T-helper 17 cell (primary cell): ENCODE results near the gene SYT11. TPM values are rescaled to one million over a fixed set of nuclear protein-coding genes. Genes with fewer than 3 reads are reported as not detected.
"Not testable (repeated sequence)": the region's sequence is repeated elsewhere in the genome, so short reads cannot be mapped to it uniquely, and the experiment has no call there.

Experiments used
- ATAC-seq: fragments of 150-1000 bp; cut with Tn5 transposase; 2 replicates; pipeline ENCODE4 v1.10.0; 2021; ENCODE audit warnings: mild to moderate bottlenecking, moderate library complexity
- DNase-seq, 3 donors: peaks; one replicate each; pipeline versions ENCODE4 v3.0.0 to v3.0.0-alpha.2; 2020 to 2021
- H3K9me3 ChIP-seq: one replicate; pipeline ENCODE4 v1.7.0; 2013; ENCODE audit warnings: low read length, mild to moderate bottlenecking; ENCODE audit not compliant: control insufficient read depth, poor library complexity, severe bottlenecking
- H3K27ac Mint-ChIP-seq: one replicate; pipeline ENCODE4 v1.8.0; 2022; ENCODE audit warnings: mild to moderate bottlenecking, moderate library complexity, mixed read lengths
- H3K27me3 Mint-ChIP-seq: one replicate; pipeline ENCODE4 v1.8.0; 2022; ENCODE audit warnings: mixed read lengths
- H3K36me3 Mint-ChIP-seq: one replicate; pipeline ENCODE4 v1.8.0; 2022; ENCODE audit warnings: low read depth, mixed read lengths
- H3K4me1 Mint-ChIP-seq: one replicate; pipeline ENCODE4 v1.8.0; 2022; ENCODE audit warnings: mild to moderate bottlenecking, mixed read lengths
- H3K4me3 Mint-ChIP-seq: one replicate; pipeline ENCODE4 v1.8.0; 2022; ENCODE audit warnings: mild to moderate bottlenecking, moderate library complexity, mixed read lengths
- total RNA-seq, 4 donors: library from RNA in 2 of 4; stranded (reverse) in 2 of 4; gene quantifications; one replicate each; pipeline ENCODE4 v1.2.3 and lab custom pipeline; 2022 to 2026

SYT11 gene
- total RNA-seq, 2 donors from 2014 or later, result 27.0 to 30.2 TPM

GRCh38 chr1:155919801-155920200 lies 60.4 kb downstream of the SYT11 start:
- Mint-ChIP-seq H3K36me3 (peaks cover 12% of the 10 kb centered on the region), H3K27ac (no peak overlapping the region)

DNA sequence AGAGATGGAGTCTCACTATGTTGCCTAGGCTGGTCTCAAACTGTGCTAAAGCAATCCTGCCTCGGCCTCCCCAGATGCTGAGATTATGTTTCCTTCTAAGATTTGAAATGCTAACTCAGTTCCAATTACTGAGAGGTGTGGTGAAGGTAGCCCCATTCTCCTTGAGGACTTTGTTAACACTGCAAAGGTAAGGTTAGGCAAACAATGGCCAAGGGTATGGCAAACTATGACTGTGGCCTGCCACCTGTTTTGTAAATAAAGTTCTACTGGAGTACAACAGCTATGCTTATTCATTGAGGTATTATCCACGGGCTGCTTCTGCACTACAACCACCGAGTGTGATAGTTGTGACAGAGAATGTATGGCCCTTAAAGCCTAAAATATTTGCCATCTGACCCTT lies 61.4 kb downstream of the SYT11 start:
- Mint-ChIP-seq H3K4me1 (no peaks in the 10 kb centered on the region), H3K36me3 (peaks cover 12% of the 10 kb centered on the region), H3K27me3 (no peaks in the 10 kb centered on the region), H3K4me3 (no peak overlapping the region), H3K27ac (no peak overlapping the region)
- DNase-seq, result no peak
- no peaks in the 10 kb centered on the region for H3K9me3 ChIP-seq
- ATAC-seq, result no peak

More at GRCh38 chr1:155919801-155920200, 60.4 kb downstream of the SYT11 start:
- no peak for DNase-seq
- no peak overlapping the region for H3K4me3 Mint-ChIP-seq
- no peaks in the 10 kb centered on the region for H3K9me3 ChIP-seq
- ATAC-seq, result no peak
- H3K4me1 Mint-ChIP-seq, result no peaks in the 10 kb centered on the region
- H3K27me3 Mint-ChIP-seq, result no peaks in the 10 kb centered on the region

- H3K36me3 Mint-ChIP-seq, result peaks cover 9% of the 10 kb centered on the region
- H3K27me3 Mint-ChIP-seq, result no peaks in the 10 kb centered on the region
- peaks cover 7% of the 10 kb centered on the region for H3K4me1 Mint-ChIP-seq
- no peak overlapping the region for H3K4me3 Mint-ChIP-seq
- ATAC-seq (no peak), DNase-seq (no peak)
- H3K27ac Mint-ChIP-seq, result peak overlapping the region; percentile 39
- H3K9me3 ChIP-seq, result no peaks in the 10 kb centered on the region
Observed at GRCh38 chr1:155925506-155925905, 66.1 kb downstream of the SYT11 start.

- no peaks in the 10 kb centered on the region for H3K27me3 Mint-ChIP-seq
- H3K27ac Mint-ChIP-seq, result peak overlapping the region; percentile 54
- no peak for ATAC-seq
- DNase-seq, result no peak
- H3K9me3 ChIP-seq, result no peaks in the 10 kb centered on the region
- H3K36me3 Mint-ChIP-seq, result peaks cover 4% of the 10 kb centered on the region
- H3K4me3 Mint-ChIP-seq, result no peak overlapping the region
- H3K4me1 Mint-ChIP-seq, result peaks cover 13% of the 10 kb centered on the region
Observed at GRCh38 chr1:155929057-155929456, 69.7 kb downstream of the SYT11 start.

DNA sequence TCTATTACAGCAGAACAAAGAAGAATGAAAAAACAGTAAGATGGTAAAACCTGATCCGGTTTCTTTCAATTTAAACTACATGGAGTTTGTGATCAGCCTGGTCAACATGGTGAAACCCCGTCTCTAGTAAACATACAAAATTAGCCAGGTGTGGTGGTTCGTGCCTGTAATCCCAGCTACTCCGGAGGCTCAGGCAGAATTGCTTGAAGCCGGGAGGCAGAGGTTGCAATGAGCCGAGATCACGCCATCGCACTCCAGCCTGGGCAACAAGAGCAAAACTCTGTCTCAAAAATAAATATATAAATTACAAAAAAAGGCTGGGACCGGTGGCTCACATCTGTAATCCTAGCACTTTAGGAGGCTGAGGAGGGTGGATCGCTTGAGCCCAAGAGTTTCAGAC lies 71.4 kb downstream of the SYT11 start:
- ATAC-seq, H3K27me3 Mint-ChIP-seq, H3K9me3 ChIP-seq, H3K27ac Mint-ChIP-seq, DNase-seq, H3K36me3 Mint-ChIP-seq, H3K4me3 Mint-ChIP-seq: not testable (repeated sequence)
- peaks cover 13% of the 10 kb centered on the region for H3K4me1 Mint-ChIP-seq

DNA sequence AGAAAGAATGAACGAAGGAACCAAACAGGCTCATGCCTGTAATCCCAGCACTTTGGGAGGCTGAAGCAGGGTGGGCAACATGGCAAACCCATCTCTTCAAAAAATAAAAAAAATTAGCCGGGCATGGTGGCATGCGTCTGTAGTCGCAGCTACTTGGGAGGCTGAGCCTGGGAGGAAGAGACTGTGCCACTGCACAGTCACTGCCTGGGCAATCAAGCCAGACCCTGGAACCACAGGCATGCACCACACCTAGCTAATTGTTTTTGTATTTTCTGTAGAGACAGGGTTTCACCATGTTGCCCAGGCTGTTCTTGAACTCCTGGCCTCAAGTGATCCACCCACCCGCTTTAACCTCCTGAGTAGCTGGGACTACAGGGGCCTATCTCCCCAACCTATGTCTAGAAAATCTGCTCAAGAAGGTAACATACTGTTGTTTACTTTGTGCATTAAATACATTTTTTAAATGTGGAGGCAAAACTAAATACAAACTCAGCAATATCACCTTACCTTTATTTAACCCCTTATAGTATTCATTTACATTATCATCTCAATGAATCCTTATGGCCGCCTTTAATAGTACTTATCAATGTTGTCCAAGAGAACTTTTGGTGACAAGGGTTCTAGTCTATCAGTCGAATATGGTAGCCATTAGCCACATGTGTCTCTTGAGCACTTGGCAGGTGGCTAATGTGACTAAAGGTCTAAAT lies 72.1 kb downstream of the SYT11 start:
- Mint-ChIP-seq H3K27me3 (no peaks in the 10 kb centered on the region), H3K4me3 (peak overlapping the region; percentile 43), H3K4me1 (peaks cover 13% of the 10 kb centered on the region), H3K36me3 (peaks cover 4% of the 10 kb centered on the region), H3K27ac (no peak overlapping the region)
- H3K9me3 ChIP-seq, result no peaks in the 10 kb centered on the region
- ATAC-seq (no peak), DNase-seq (no peak)

DNA sequence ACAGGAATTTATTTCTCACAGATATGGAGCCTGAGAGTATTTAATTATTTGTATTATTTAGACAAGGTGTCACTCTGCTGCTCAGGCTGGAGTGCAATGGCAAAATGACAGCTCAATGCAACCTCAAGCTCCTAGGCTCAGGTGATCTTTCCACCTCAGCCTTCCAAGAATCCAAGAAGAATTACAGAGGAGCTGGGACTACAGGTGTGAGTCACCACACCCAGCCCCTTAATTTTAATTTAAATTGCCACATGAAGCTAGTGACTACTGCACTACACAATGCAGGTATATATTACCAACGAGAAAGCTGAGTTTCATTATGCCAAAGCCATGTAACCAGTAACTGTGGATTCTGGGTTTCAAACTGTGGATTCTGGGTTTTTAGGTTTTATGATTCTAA lies 72.7 kb downstream of the SYT11 start:
- no peaks in the 10 kb centered on the region for H3K9me3 ChIP-seq
- DNase-seq, result no peak
- H3K4me1 Mint-ChIP-seq, result peaks cover 13% of the 10 kb centered on the region
- H3K4me3 Mint-ChIP-seq, result no peak overlapping the region
- no peaks in the 10 kb centered on the region for H3K27me3 Mint-ChIP-seq
- ATAC-seq, result no peak
- H3K27ac Mint-ChIP-seq, result no peak overlapping the region
- no peaks in the 10 kb centered on the region for H3K36me3 Mint-ChIP-seq

DNA sequence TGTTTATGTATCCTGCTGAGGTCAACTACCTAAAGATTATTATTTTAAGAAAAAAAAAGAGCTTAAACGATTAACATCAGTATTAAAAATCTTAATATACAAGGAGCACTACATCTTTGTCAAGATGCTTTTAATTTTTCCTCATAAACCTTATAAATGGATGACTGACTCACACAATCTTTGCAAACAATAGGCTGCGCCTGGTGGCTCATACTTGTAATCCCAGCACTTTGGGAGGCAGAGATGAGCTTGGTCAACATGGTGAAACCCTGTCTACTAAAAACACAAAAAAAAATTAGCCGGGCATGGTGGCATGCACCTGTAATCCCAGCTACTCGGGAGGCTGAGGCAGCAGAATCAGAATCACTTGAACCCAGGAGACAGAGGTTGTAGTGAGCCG lies 73.1 kb downstream of the SYT11 start:
- DNase-seq (no peak), ATAC-seq (no peak)
- H3K36me3 Mint-ChIP-seq, result no peaks in the 10 kb centered on the region
- no peak overlapping the region for H3K27ac Mint-ChIP-seq
- H3K27me3 Mint-ChIP-seq, result no peaks in the 10 kb centered on the region
- peaks cover 13% of the 10 kb centered on the region for H3K4me1 Mint-ChIP-seq
- no peaks in the 10 kb centered on the region for H3K9me3 ChIP-seq
- no peak overlapping the region for H3K4me3 Mint-ChIP-seq

DNA sequence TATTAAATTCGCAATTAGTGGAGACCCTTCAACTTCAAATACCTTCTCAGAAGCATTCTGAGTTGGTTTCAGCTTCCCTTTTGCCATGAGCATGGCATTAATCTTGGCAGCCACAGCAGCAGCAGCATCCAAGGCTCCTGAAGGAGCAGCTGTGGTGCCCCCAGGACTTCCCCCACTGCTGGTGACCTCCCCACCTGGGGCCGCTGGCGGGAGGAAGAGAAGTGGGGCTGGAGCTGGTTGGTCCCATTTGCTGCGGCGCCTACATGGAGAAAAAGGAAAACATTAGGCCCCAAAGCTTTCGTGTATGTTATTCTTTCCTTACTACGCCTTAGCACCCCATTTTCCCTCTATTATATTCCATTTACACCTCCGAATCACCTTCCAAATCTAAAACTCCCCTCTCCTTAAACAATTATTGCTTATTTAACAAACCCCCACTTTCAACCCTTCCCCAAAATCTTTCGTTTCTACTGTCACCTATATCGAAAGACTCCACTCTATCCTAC lies 74.3 kb downstream of the SYT11 start:
- H3K36me3 Mint-ChIP-seq, result no peaks in the 10 kb centered on the region
- no peak overlapping the region for H3K4me3 Mint-ChIP-seq
- no peak for ATAC-seq

GRCh38 chr1:155934097-155934935 lies 74.9 kb downstream of the SYT11 start, which contains the start of gene KHDC4:
Gene KHDC4, minus strand, starts transcription at chr1:155934413. Its CDS starts 40 bp downstream, at chr1:155934373.
- no peaks in the 10 kb centered on the region for H3K9me3 ChIP-seq
- DNase-seq, result peak; percentile 83 to 91 (median 86)
- peak; percentile 94 for ATAC-seq
- Mint-ChIP-seq H3K27ac (no peak within 1 kb of the TSS), H3K27me3 (no peaks in the 10 kb centered on the region), H3K4me3 (peak within 1 kb of the TSS; percentile 12), H3K36me3 (no peaks in the 10 kb centered on the region), H3K4me1 (peaks cover 14% of the 10 kb centered on the region)

More for the DNA sequence above, 74.3 kb downstream of the SYT11 start:
- H3K27me3 Mint-ChIP-seq, result no peaks in the 10 kb centered on the region
- no peaks in the 10 kb centered on the region for H3K9me3 ChIP-seq
- DNase-seq, result no peak
- peaks cover 16% of the 10 kb centered on the region for H3K4me1 Mint-ChIP-seq
- H3K27ac Mint-ChIP-seq, result no peak overlapping the region

Other genes starting within 250 kb of the SYT11 start
- 10 to 100 TPM; 49.2 to 60.1 TPM for gene MSTO1, start 249.3 kb upstream of the SYT11 start, total RNA-seq
- gene YY1AP1, start 170.8 kb upstream of the SYT11 start, total RNA-seq, result 10 to 100 TPM; 85.0 to 86.4 TPM
- 100 to 1,000 TPM in 1 of 2 donors, 10 to 100 TPM in 1; 98.9 to 127 TPM for gene DAP3, start 170.5 kb upstream of the SYT11 start, total RNA-seq
- 10 to 100 TPM; 88.4 to 93.9 TPM for gene GON4L, start 2.4 kb upstream of the SYT11 start, total RNA-seq
- gene RIT1, start 51.8 kb downstream of the SYT11 start, total RNA-seq, result 10 to 100 TPM; 47.8 to 64.6 TPM
- 10 to 100 TPM; 59.9 to 63.1 TPM for gene KHDC4, start 74.8 kb downstream of the SYT11 start, total RNA-seq
- gene RXFP4, start 82.1 kb downstream of the SYT11 start, total RNA-seq, result not detected
- 100 to 1,000 TPM in 1 of 2 donors, 10 to 100 TPM in 1; 86.1 to 123 TPM for gene ARHGEF2, start 119.0 kb downstream of the SYT11 start, total RNA-seq
- 100 to 1,000 TPM; 217 to 234 TPM for gene SSR2, start 161.4 kb downstream of the SYT11 start, total RNA-seq
- 10 to 100 TPM; 21.9 to 22.7 TPM for gene UBQLN4, start 194.2 kb downstream of the SYT11 start, total RNA-seq
- 10 to 100 TPM; 19.4 to 21.4 TPM for gene LAMTOR2, start 195.2 kb downstream of the SYT11 start, total RNA-seq
- 1 to 10 TPM; 1.4 to 1.8 TPM for gene RAB25, start 201.6 kb downstream of the SYT11 start, total RNA-seq
- gene MEX3A, start 222.9 kb downstream of the SYT11 start, total RNA-seq, result not detected